IMR-90 (cell line): ENCODE data around the gene NTM. TPM values are rescaled to one million over a fixed set of nuclear protein-coding genes. Genes with fewer than 3 reads are reported as not detected.

Experiments used
- ATAC-seq: fragments of 200-7000 bp; cut with Tn5 transposase; 2 replicates; pipeline ENCODE4 v1.9.1; 2020; ENCODE audit warnings: low read depth, mild to moderate bottlenecking, moderate library complexity
- BruUV-seq: library from RNA; stranded (reverse); fragments of 400-500 nt; replicated peaks from 2 replicates; lab custom pipeline; 2021; lab: Mats Ljungman, UMichigan
- CTCF ChIA-PET: fragments of 300-600 bp; formaldehyde crosslinking; extraction: SDS; loops from one replicate; lab custom pipeline; 2021; ENCODE audit warnings: antibody characterized with exemption; lab: Yijun Ruan, JAX
- POLR2A ChIA-PET: fragments of 300-600 bp; sonication (Branson Sonifier 250); formaldehyde crosslinking; loops from one replicate; lab custom pipeline; 2022; ENCODE audit warnings: antibody characterized with exemption; ENCODE audit not compliant: unreplicated experiment; lab: Charles Lee
- DNase-seq: peaks from one replicate; pipeline ENCODE4 v3.0.0; 2013
- H2AFZ ChIP-seq: replicated peaks from 2 replicates; pipeline ENCODE3; 2013; ENCODE audit warnings: low read length, mild to moderate bottlenecking; ENCODE audit not compliant: poor library complexity
- H2AK5ac ChIP-seq: 2 replicates; pipeline ENCODE4 v1.6.1; 2013; ENCODE audit warnings: low read depth, low read length, inconsistent platforms
- H2AK9ac ChIP-seq: replicated peaks from 2 replicates; pipeline ENCODE3; 2013; ENCODE audit warnings: mild to moderate bottlenecking, low read depth, low read length, moderate library complexity; ENCODE audit not compliant: poor library complexity
- H2BK120ac ChIP-seq: 2 replicates; pipeline ENCODE4 v1.6.1; 2013; ENCODE audit warnings: low read depth, low read length, inconsistent platforms
- H2BK15ac ChIP-seq: 3 replicates; pipeline ENCODE4 v1.6.1; 2013; ENCODE audit warnings: low read depth, low read length, inconsistent platforms
- H2BK20ac ChIP-seq: 2 replicates; pipeline ENCODE4 v1.6.1; 2013; ENCODE audit warnings: low read depth, mild to moderate bottlenecking, inconsistent platforms, low read length, moderate library complexity
- H2BK5ac ChIP-seq: 2 replicates; pipeline ENCODE4 v1.6.1; 2013; ENCODE audit warnings: mild to moderate bottlenecking, low read depth, low read length, inconsistent platforms; ENCODE audit not compliant: poor library complexity, severe bottlenecking
- H3K14ac ChIP-seq: replicated peaks from 2 replicates; pipeline ENCODE4 v1.6.1; 2013; ENCODE audit warnings: low read depth, low read length, inconsistent platforms
- H3K18ac ChIP-seq: 2 replicates; pipeline ENCODE4 v1.6.1; 2013; ENCODE audit warnings: low read depth, low read length, control low read depth
- H3K23ac ChIP-seq: 2 replicates; pipeline ENCODE4 v1.6.1; 2013; ENCODE audit warnings: low read depth, low read length, inconsistent platforms
- H3K27ac ChIP-seq: 2 replicates; pipeline ENCODE4 v1.5.1; 2013; ENCODE audit warnings: mild to moderate bottlenecking, control low read depth, low read length; ENCODE audit not compliant: insufficient read depth
- H3K27me3 ChIP-seq: 2 replicates; pipeline ENCODE4 v1.6.1; 2013; ENCODE audit warnings: low read length; ENCODE audit not compliant: control insufficient read depth, insufficient read depth
- H3K36me3 ChIP-seq: 2 replicates; pipeline ENCODE4 v1.6.1; 2013; ENCODE audit warnings: low read length, mixed read lengths; ENCODE audit not compliant: control insufficient read depth, insufficient read depth
- H3K4ac ChIP-seq: 2 replicates; pipeline ENCODE4 v1.6.1; 2013; ENCODE audit warnings: low read depth, low read length, inconsistent platforms
- H3K4me1 ChIP-seq: 2 replicates; pipeline ENCODE4 v1.6.1; 2013; ENCODE audit warnings: low read length, mixed read lengths; ENCODE audit not compliant: control insufficient read depth, insufficient read depth
- H3K4me2 ChIP-seq: 2 replicates; pipeline ENCODE4 v1.6.1; 2013; ENCODE audit warnings: low read depth, mild to moderate bottlenecking, control low read depth, low read length, moderate library complexity
- H3K4me3 ChIP-seq: 2 replicates; pipeline ENCODE4 v1.5.1; 2013; ENCODE audit warnings: low read depth, mild to moderate bottlenecking, control low read depth, low read length, moderate library complexity; ENCODE audit not compliant: insufficient read depth
- H3K56ac ChIP-seq: 2 replicates; pipeline ENCODE4 v1.6.1; 2013; ENCODE audit warnings: low read length, inconsistent platforms; ENCODE audit not compliant: insufficient read depth; ENCODE audit errors: extremely low read depth
- H3K79me1 ChIP-seq, 2 experiments: 2 replicates each; pipeline ENCODE4 v1.6.1; 2013; ENCODE audit warnings: low read length in 2 of 2, inconsistent platforms in 1 of 2, low read depth in 1 of 2
- H3K9ac ChIP-seq: 2 replicates; pipeline ENCODE4 v1.6.1; 2013; ENCODE audit warnings: low read depth, low read length, control low read depth
- H3K9me1 ChIP-seq: 2 replicates; pipeline ENCODE4 v1.6.1; 2013; ENCODE audit warnings: low read length, inconsistent platforms; ENCODE audit not compliant: insufficient read depth
- H3K9me3 ChIP-seq: 2 replicates; pipeline ENCODE4 v1.6.1; 2013; ENCODE audit warnings: low read length; ENCODE audit not compliant: control insufficient read depth, insufficient read depth
- H4K20me1 ChIP-seq: 2 replicates; pipeline ENCODE4 v1.6.1; 2013; ENCODE audit warnings: low read length, inconsistent platforms; ENCODE audit not compliant: insufficient read depth
- H4K5ac ChIP-seq: 2 replicates; pipeline ENCODE4 v1.6.1; 2013; ENCODE audit warnings: mild to moderate bottlenecking, low read depth, low read length, control low read depth
- H4K8ac ChIP-seq, 2 experiments: 2 replicates each; pipeline ENCODE4 v1.6.1; 2013; ENCODE audit warnings: low read depth in 2 of 2, low read length in 2 of 2, control low read depth in 1 of 2, inconsistent platforms in 1 of 2
- H4K91ac ChIP-seq: 2 replicates; pipeline ENCODE4 v1.6.1; 2013; ENCODE audit warnings: low read depth, low read length, inconsistent platforms; ENCODE audit not compliant: insufficient read depth
- CEBPB ChIP-seq: IDR thresholded peaks from 2 replicates; pipeline ENCODE4 v1.6.1; 2012; ENCODE audit warnings: low read depth, low read length, improper control_type of control experiment
- NFE2L2 ChIP-seq: fragments of 150-350 bp; IDR thresholded peaks from 2 replicates; pipeline ENCODE4 v1.6.1; 2016; ENCODE audit warnings: low read depth, mild to moderate bottlenecking, low read length
- RAD21 ChIP-seq: IDR thresholded peaks from 2 replicates; pipeline ENCODE4 v1.6.1; 2012; ENCODE audit warnings: low read length, improper control_type of control experiment
- SMC3 ChIP-seq: fragments of 150-350 bp; IDR thresholded peaks from 2 replicates; pipeline ENCODE4 v1.6.1; 2016; ENCODE audit warnings: low read depth, mild to moderate bottlenecking, antibody characterized with exemption, low read length, moderate library complexity
- WGBS, 2 experiments: methylation state at CpG; one replicate each; pipeline versions ENCODE4 v1.1.5 to v1.1.7; 2013; ENCODE audit warnings: missing lambda C conversion rate in 2 of 2; ENCODE audit not compliant: insufficient read length in 1 of 2; ENCODE audit errors: extremely low coverage in 2 of 2; 5-methylcytosine and 5-hydroxymethylcytosine counted together
- dilution Hi-C: fragments of 300-500 bp; cut with HindIII; formaldehyde crosslinking; loops from one replicate; pipeline ENCODE4 v1.14.3; 2018; ENCODE audit warnings: low sequenced_read_pairs; ENCODE audit not compliant: unreplicated experiment
- in situ Hi-C: fragments of 300-500 bp; cut with MboI; formaldehyde crosslinking; loops from 3 replicates; pipeline ENCODE4 v1.14.3; 2019; ENCODE audit warnings: low sequenced_read_pairs, inconsistent platforms, mixed read lengths
- intact Hi-C: fragments of 100-400 bp; cut with micrococcal nuclease; formaldehyde crosslinking; loops from 2 replicates; pipeline ENCODE4 v1.10.0; 2022
- polyA plus RNA-seq, 3 experiments: library from polyadenylated mRNA; depleted of rRNA; stranded (reverse); fragments of >200 nt; gene quantifications; 2 replicates each; pipeline ENCODE4 v1.2.3, GENCODE V29; 2012; ENCODE audit warnings: low replicate concordance in 1 of 3
- total RNA-seq: library from RNA; depleted of rRNA; stranded (reverse); fragments of >200 nt; gene quantifications from 2 replicates; pipeline ENCODE4 v1.2.3, GENCODE V29; 2012
- TF ChIP-seq, protein P1 (sequence below): fragments of 150-350 bp; IDR thresholded peaks from 2 replicates; pipeline ENCODE4 v1.6.1; 2016; ENCODE audit warnings: low read depth, mild to moderate bottlenecking, low read length, moderate library complexity, borderline replicate concordance

Gene NTM
- total and polyA plus RNA-seq, 2 of the 4 experiments (the other 2 are of a cell fraction) = 19.5 to 25.5 TPM

DNA sequence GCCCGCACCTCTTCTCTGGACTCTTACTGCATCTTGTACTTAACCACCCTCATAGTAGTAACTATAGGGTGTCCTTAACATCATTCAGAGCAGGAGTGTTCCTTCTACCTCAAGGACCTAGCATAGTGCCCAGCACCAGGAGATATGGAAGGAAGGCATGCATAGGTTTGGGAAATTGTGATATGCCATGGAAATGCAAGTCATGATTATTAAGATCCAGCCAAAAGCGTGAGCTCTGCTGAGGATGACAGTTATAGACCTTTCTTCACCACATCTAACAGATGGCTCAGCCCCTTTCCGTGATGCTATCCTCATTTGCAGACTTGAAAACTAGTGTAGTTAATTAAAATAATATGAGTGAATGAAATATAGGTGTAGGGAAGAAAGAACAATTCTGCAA is 746.1 kb downstream of the NTM start:
- Histone ChIP-seq H2BK20ac (no peak overlapping the region; the same call in 1 of the 2 replicates), H3K27me3 (no peaks in the 10 kb centered on the region), H3K9me3 (no peaks in the 10 kb centered on the region), H3K14ac (no peak overlapping the region), H3K56ac (no peak overlapping the region), H3K9me1 (peaks cover 16% of the 10 kb centered on the region), H4K91ac (no peak overlapping the region), H3K4me3 (no peak overlapping the region), H3K79me1 (peaks cover 0 to 40% of the 10 kb centered on the region in 2 experiments; a peak in 3 of 4 replicates), H2BK120ac (no peak overlapping the region), H3K23ac (no peak overlapping the region), H4K20me1 (no peaks in the 10 kb centered on the region), H3K4ac (peak overlapping the region; percentile 15; the same call in 1 of the 2 replicates), H3K4me2 (no peak overlapping the region), H3K4me1 (peaks cover 7% of the 10 kb centered on the region), H2AK5ac (no peak overlapping the region), H3K18ac (no peak overlapping the region), H4K5ac (no peak overlapping the region), H2AK9ac (no peak overlapping the region), H2AFZ (no peak overlapping the region), H3K27ac (no peak overlapping the region), H3K36me3 (no peaks in the 10 kb centered on the region), H2BK15ac (no peak overlapping the region), H4K8ac (no peak overlapping the region), H3K9ac (no peak overlapping the region), H2BK5ac (no peak overlapping the region)
- dilution Hi-C loops = no loop called here
- intact Hi-C loops = no loop called here
- no peak for ATAC-seq
- in situ Hi-C loops = no loop called here
- WGBS, 2 experiments = no CpG with 5 or more reads among the region's 3 CpGs
- no TSS peak for BruUV-seq
- TF ChIP-seq RAD21 (no peak), SMC3 (no peak), NFE2L2 (peak; percentile 61; the same call in 1 of the 2 replicates), CEBPB (no peak)
- TF ChIP-seq, protein P1, sequence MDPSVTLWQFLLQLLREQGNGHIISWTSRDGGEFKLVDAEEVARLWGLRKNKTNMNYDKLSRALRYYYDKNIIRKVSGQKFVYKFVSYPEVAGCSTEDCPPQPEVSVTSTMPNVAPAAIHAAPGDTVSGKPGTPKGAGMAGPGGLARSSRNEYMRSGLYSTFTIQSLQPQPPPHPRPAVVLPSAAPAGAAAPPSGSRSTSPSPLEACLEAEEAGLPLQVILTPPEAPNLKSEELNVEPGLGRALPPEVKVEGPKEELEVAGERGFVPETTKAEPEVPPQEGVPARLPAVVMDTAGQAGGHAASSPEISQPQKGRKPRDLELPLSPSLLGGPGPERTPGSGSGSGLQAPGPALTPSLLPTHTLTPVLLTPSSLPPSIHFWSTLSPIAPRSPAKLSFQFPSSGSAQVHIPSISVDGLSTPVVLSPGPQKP = no peak
- ChIA-PET CTCF (interaction anchor here (1.9 kb wide), 1 partner anchor 10 kb away, joined by 6 read pairs; no protein-coding TSS in a partner anchor), POLR2A (no interaction called here)
- no peak for DNase-seq
